K562 (cell line): Measurements from ENCODE around the gene TOX3. TPM values are rescaled to one million over a fixed set of nuclear protein-coding genes. Genes with fewer than 3 reads are reported as not detected.

Experiments used
- ATAC-seq: fragments of 200-7000 bp; cut with Tn5 transposase; 3 replicates; pipeline ENCODE4 v1.9.1; 2020; ENCODE audit warnings: moderate library complexity
- BruUV-seq: library from RNA; stranded (reverse); fragments of 400-500 nt; replicated peaks from 2 replicates; lab custom pipeline; 2021; lab: Mats Ljungman, UMichigan
- CTCF ChIA-PET: fragments of 300-600 bp; formaldehyde crosslinking; extraction: SDS; loops from one replicate; lab custom pipeline; 2021; ENCODE audit warnings: low intra/inter-chr PET ratio; lab: Yijun Ruan, JAX
- POLR2A ChIA-PET: fragments of 300-600, 350-650 bp; sonication (Branson Sonifier 250); formaldehyde crosslinking; extraction: SDS; loops from one replicate; lab custom pipeline; 2021; ENCODE audit warnings: antibody characterized with exemption, inconsistent platforms; lab: Yijun Ruan, JAX
- DNase-seq, 4 experiments: peaks; one replicate each; pipeline versions ENCODE4 v3.0.0 to v3.0.0-alpha.2; 2011 to 2018; ENCODE audit warnings: low spot score in 3 of 4, mixed read lengths in 3 of 4; ENCODE audit errors: extremely low read depth in 1 of 4
- FAIRE-seq: peaks from 2 replicates; lab custom pipeline; 2011; peaks lifted over from hg19 to GRCh38; lab: Jason Lieb, UNC
- H2AFZ ChIP-seq: 2 replicates; pipeline ENCODE4 v1.6.0; 2011; ENCODE audit warnings: low read depth, low read length, control low read depth, inconsistent platforms
- H3K27ac ChIP-seq: fragments of 200-600 bp; 3 replicates; pipeline ENCODE4 v1.8.0; 2011; ENCODE audit warnings: low read depth, mild to moderate bottlenecking, control low read depth, inconsistent platforms, low read length, moderate library complexity, mixed read lengths; ENCODE audit errors: extremely low read depth
- H3K27me3 ChIP-seq, 2 experiments: fragments of 300-600 bp in 1 of 2; 2 replicates in 1 of 2; 3 replicates in 1 of 2; pipeline versions ENCODE4 v1.6.0 to v1.8.0; 2011; ENCODE audit warnings: inconsistent platforms in 2 of 2, low read length in 2 of 2, mild to moderate bottlenecking in 1 of 2, mixed read lengths in 1 of 2, moderate library complexity in 1 of 2; ENCODE audit not compliant: control insufficient read depth in 2 of 2, insufficient read depth in 2 of 2
- H3K36me3 ChIP-seq: fragments of 300-600 bp; 3 replicates; pipeline ENCODE4 v1.8.0; 2011; ENCODE audit warnings: mild to moderate bottlenecking, low read length, inconsistent platforms; ENCODE audit not compliant: control insufficient read depth, insufficient read depth
- H3K4me1 ChIP-seq, 2 experiments: fragments of 200-600 bp in 1 of 2; replicated peaks in 1 of 2; 2 replicates in 1 of 2; 3 replicates in 1 of 2; pipeline versions ENCODE4 v1.5.1 to v1.8.0; 2011; ENCODE audit warnings: inconsistent platforms in 2 of 2, low read length in 2 of 2, mild to moderate bottlenecking in 1 of 2, mixed read lengths in 1 of 2, moderate library complexity in 1 of 2; ENCODE audit not compliant: control insufficient read depth in 2 of 2, insufficient read depth in 2 of 2
- H3K4me2 ChIP-seq: 2 replicates; pipeline ENCODE4 v1.6.1; 2011; ENCODE audit warnings: low read length, control low read depth, inconsistent platforms, mixed read lengths; ENCODE audit not compliant: insufficient read depth
- H3K4me3 ChIP-seq: fragments of 200-600 bp; sonication (generic), shearing (Covaris generic); 2 replicates; pipeline ENCODE4 v1.5.1; 2016; ENCODE audit warnings: control low read depth, inconsistent platforms
- H3K79me2 ChIP-seq: fragments of 200-600 bp; 3 replicates; pipeline ENCODE4 v1.8.0; 2011; ENCODE audit warnings: low read length, inconsistent platforms; ENCODE audit not compliant: control insufficient read depth, insufficient read depth
- H3K9ac ChIP-seq, 2 experiments: 2 replicates each; pipeline versions ENCODE4 v1.6.0 to v1.6.1; 2011; ENCODE audit warnings: low read depth in 2 of 2, low read length in 2 of 2, control low read depth in 1 of 2, inconsistent platforms in 1 of 2, mild to moderate bottlenecking in 1 of 2, mixed read lengths in 1 of 2; ENCODE audit not compliant: insufficient read depth in 1 of 2
- H3K9me1 ChIP-seq: one replicate; pipeline ENCODE4 v1.6.0; 2011; ENCODE audit warnings: inconsistent platforms, mild to moderate bottlenecking, low read length, moderate library complexity; ENCODE audit not compliant: control insufficient read depth, insufficient read depth
- H3K9me3 ChIP-seq: replicated peaks from 2 replicates; pipeline ENCODE4 v1.5.1; 2011; ENCODE audit warnings: low read depth, low read length, inconsistent platforms; ENCODE audit not compliant: control insufficient read depth, insufficient read depth
- H4K20me1 ChIP-seq: replicated peaks from 2 replicates; pipeline ENCODE4 v1.6.1; 2011; ENCODE audit warnings: low read length, inconsistent platforms, mixed read lengths; ENCODE audit not compliant: control insufficient read depth, insufficient read depth
- BHLHE40 ChIP-seq: IDR thresholded peaks from 2 replicates; pipeline ENCODE4 v1.6.1; 2011; ENCODE audit warnings: low read length, improper control_type of control experiment
- C11orf30 ChIP-seq: fragments of 450-650 bp; IDR thresholded peaks from 2 replicates; pipeline ENCODE4 v1.6.1; 2016; ENCODE audit warnings: low read depth, mild to moderate bottlenecking
- DMBX1 ChIP-seq: fragments of 250-450 bp; sonication (Bioruptor Pico); IDR thresholded peaks from 2 replicates; pipeline ENCODE4 v1.8.0; 2022; ENCODE audit warnings: inconsistent platforms, mild to moderate bottlenecking, moderate library complexity, borderline replicate concordance
- GABPB1 ChIP-seq: sonication (generic); formaldehyde crosslinking; IDR thresholded peaks from 2 replicates; pipeline ENCODE4 v1.8.0; 2022; ENCODE audit warnings: mild to moderate bottlenecking, missing genetic modification reagents
- JUNB ChIP-seq: fragments of 450-650 bp; formaldehyde crosslinking; conservative IDR thresholded peaks from 2 replicates; pipeline ENCODE4 v1.4.0; 2020; ENCODE audit warnings: mild to moderate bottlenecking
- JUND ChIP-seq, 2 experiments: IDR thresholded peaks; 2 replicates in 1 of 2; 3 replicates in 1 of 2; pipeline ENCODE4 v1.6.1; 2011; ENCODE audit warnings: borderline replicate concordance in 2 of 2, low read depth in 2 of 2, low read length in 2 of 2, improper control_type of control experiment in 1 of 2, missing biosample characterization in 1 of 2, missing genetic modification characterization in 1 of 2, missing genetic modification reagents in 1 of 2
- KDM1A ChIP-seq, 2 experiments: fragments of 450-650 bp; IDR thresholded peaks; 2 replicates each; pipeline ENCODE4 v1.6.1; 2016; ENCODE audit warnings: mild to moderate bottlenecking in 2 of 2
- NFE2L1 ChIP-seq: fragments of 450-650 bp; IDR thresholded peaks from 2 replicates; pipeline ENCODE4 v1.6.1; 2016; ENCODE audit warnings: missing genetic modification characterization, low read depth, mild to moderate bottlenecking, missing compliant biosample characterization, moderate library complexity, borderline replicate concordance
- PRPF4 ChIP-seq: fragments of 200-400 bp; formaldehyde crosslinking; IDR thresholded peaks from one replicate; pipeline ENCODE4 v1.6.1; 2017; ENCODE audit warnings: low read length, low read depth, mild to moderate bottlenecking; ENCODE audit not compliant: insufficient read depth, poor library complexity, severe bottlenecking
- RBM17 ChIP-seq: fragments of 200-400 bp; formaldehyde crosslinking; IDR thresholded peaks from 2 replicates; pipeline ENCODE4 v1.6.1; 2017; ENCODE audit warnings: low read depth, mild to moderate bottlenecking, low read length, borderline replicate concordance
- RBM25 ChIP-seq: fragments of 200-400 bp; formaldehyde crosslinking; IDR thresholded peaks from 2 replicates; pipeline ENCODE4 v1.6.1; 2018; ENCODE audit warnings: low read length, low read depth, moderate library complexity; ENCODE audit not compliant: severe bottlenecking
- SAP30 ChIP-seq: fragments of 200-600 bp; sonication (generic); IDR thresholded peaks from 2 replicates; pipeline ENCODE4 v1.6.1; 2012; ENCODE audit warnings: borderline replicate concordance, low read depth, mild to moderate bottlenecking, moderate library complexity, low read length, control low read depth, inconsistent platforms; ENCODE audit not compliant: insufficient read depth, poor library complexity, severe bottlenecking
- SP1 ChIP-seq: sonication (generic); formaldehyde crosslinking; IDR thresholded peaks from 2 replicates; pipeline ENCODE4 v1.8.1; 2022; ENCODE audit warnings: mild to moderate bottlenecking, missing genetic modification reagents
- SRSF1 ChIP-seq: fragments of 200-400 bp; formaldehyde crosslinking; IDR thresholded peaks from 2 replicates; pipeline ENCODE4 v1.6.1; 2017; ENCODE audit warnings: mild to moderate bottlenecking, low read depth, low read length, moderate library complexity
- TAF7 ChIP-seq: fragments of 450-650 bp; IDR thresholded peaks from 2 replicates; pipeline ENCODE4 v1.6.1; 2016; ENCODE audit warnings: missing genetic modification characterization, missing compliant biosample characterization
- TBP ChIP-seq: optimal IDR thresholded peaks from 2 replicates; pipeline ENCODE3; 2011; ENCODE audit warnings: low read depth, low read length, improper control_type of control experiment
- WGBS: fragments of 100-300 bp; shearing (Covaris generic); methylation state at CpG from one replicate; pipeline ENCODE4 v1.1.6; 2016; ENCODE audit warnings: low coverage, mixed read lengths; ENCODE audit not compliant: insufficient coverage; ENCODE audit errors: missing lambda C conversion rate; 5-methylcytosine and 5-hydroxymethylcytosine counted together
- in situ Hi-C: fragments of 300-500 bp; cut with MboI; formaldehyde crosslinking; loops from 4 replicates; pipeline ENCODE4 v1.15.0; 2018; ENCODE audit warnings: inconsistent platforms, mixed read lengths
- intact Hi-C: fragments of 100-400 bp; cut with micrococcal nuclease; formaldehyde crosslinking; loops from 2 replicates; pipeline ENCODE4 v1.14.2; 2022
- polyA plus RNA-seq, 8 experiments: library from polyadenylated mRNA; depleted of rRNA in 4 of 8; stranded (reverse) in 5 of 8; unstranded in 3 of 8; fragments of >200 nt; fragmentation: Nextera tagmentation in 2 of 8; fragmentation: Illumina TruSeq in 1 of 8; extraction: Ambion mirVana in 2 of 8; extraction: Trizol in 1 of 8; gene quantifications; 2 replicates each; pipeline versions ENCODE4 v1.2.1 to v1.2.3, GENCODE V29; 2011 to 2014; ENCODE audit warnings: inconsistent platforms in 1 of 8, missing spikeins in 1 of 8
- total RNA-seq, 7 experiments: library from RNA; depleted of rRNA in 6 of 7; stranded (reverse); fragments of >200 nt in 6 of 7; fragmentation: Illumina TruSeq in 2 of 7; extraction: Trizol in 2 of 7; gene quantifications; 2 replicates each; pipeline versions ENCODE4 v1.2.1 to v1.2.3, GENCODE V29; 2011 to 2021; ENCODE audit warnings: low replicate concordance in 1 of 7
- TF ChIP-seq, protein P1 (sequence below): fragments of 450-650 bp; IDR thresholded peaks from 2 replicates; pipeline ENCODE4 v1.6.1; 2016; ENCODE audit warnings: missing biosample characterization, missing genetic modification characterization
- TF ChIP-seq, protein P2 (sequence below): fragments of 450-650 bp; formaldehyde crosslinking; IDR thresholded peaks from 2 replicates; pipeline ENCODE4 v1.4.0; 2020; ENCODE audit warnings: mild to moderate bottlenecking, moderate library complexity
- TF ChIP-seq, protein P3 (sequence below): fragments of 450-650 bp; formaldehyde crosslinking; IDR thresholded peaks from 2 replicates; pipeline ENCODE4 v1.4.0; 2020; ENCODE audit warnings: mild to moderate bottlenecking

The TOX3 gene
- total and polyA plus RNA-seq, 9 of the 15 experiments (the other 6 are each of a cell fraction or from before 2014, with no cell fraction given), result not detected

DNA sequence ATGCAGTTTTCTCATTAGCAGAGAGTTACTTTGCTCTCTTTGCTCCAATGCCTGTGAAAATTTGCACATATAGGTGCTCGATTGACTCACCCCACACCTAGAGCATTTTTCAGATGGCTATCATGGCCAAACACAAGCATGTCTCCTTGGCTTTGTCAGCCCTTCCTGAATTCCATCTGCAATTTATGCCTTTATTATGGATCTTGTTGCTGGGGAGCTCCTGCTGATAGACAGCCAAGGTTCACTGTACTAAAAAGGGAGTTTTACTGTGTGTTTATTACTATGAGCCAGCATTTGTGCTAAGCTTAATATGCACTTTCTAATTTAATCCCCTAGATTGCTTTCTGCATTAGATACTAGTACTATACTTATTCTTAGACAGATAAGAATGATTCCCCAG, 93.3 kb downstream of the TOX3 start (continued):
- TF ChIP-seq, protein P1, sequence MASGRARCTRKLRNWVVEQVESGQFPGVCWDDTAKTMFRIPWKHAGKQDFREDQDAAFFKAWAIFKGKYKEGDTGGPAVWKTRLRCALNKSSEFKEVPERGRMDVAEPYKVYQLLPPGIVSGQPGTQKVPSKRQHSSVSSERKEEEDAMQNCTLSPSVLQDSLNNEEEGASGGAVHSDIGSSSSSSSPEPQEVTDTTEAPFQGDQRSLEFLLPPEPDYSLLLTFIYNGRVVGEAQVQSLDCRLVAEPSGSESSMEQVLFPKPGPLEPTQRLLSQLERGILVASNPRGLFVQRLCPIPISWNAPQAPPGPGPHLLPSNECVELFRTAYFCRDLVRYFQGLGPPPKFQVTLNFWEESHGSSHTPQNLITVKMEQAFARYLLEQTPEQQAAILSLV (tag), result no peak

DNA sequence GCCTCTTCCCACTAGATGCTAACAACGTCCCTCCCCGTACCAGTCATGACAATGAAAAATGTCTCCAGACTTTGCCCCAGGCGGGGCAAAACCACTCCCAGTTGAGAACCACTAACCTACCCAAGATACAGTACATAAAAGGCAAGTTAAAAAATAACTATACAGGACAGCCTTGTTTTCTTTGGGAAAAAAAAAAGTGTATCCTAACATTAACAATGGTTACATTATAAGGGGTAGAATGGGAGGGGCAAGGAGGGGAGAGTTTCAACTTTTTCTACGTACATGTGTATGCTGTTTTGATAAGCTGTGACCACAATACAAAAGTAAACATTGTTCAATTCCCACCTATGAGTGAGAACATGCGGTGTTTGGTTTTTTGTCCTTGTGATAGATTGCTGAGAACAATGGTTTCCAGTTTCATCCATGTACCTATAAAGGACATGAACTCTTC, 94.9 kb downstream of the TOX3 start:
- no TSS peak for BruUV-seq
- Histone ChIP-seq H2AFZ (no peak overlapping the region), H3K9ac (no peak overlapping the region), H3K27me3 (no peaks in the 10 kb centered on the region), H3K4me1 (no peaks in the 10 kb centered on the region), H3K4me3 (no peak overlapping the region), H3K9me3 (no peaks in the 10 kb centered on the region; the same call in 1 of the 2 replicates), H3K36me3 (no peaks in the 10 kb centered on the region), H3K79me2 (no peaks in the 10 kb centered on the region), H3K9me1 (no peaks in the 10 kb centered on the region), H3K27ac (no peak overlapping the region), H4K20me1 (no peaks in the 10 kb centered on the region), H3K4me2 (no peak overlapping the region)
- intact Hi-C loops, result no loop called here
- DNase-seq (no peak), ATAC-seq (no peak), FAIRE-seq (no peak)
- no peak for TF ChIP-seq RBM17
- TF ChIP-seq TBP, result no peak
- no peak for TF ChIP-seq TAF7 (tag)
- no peak for TF ChIP-seq PRPF4
- TF ChIP-seq DMBX1 (CRISPR knock-in tag), result no peak
- no peak for TF ChIP-seq JUNB (CRISPR knock-in tag)
- no peak for TF ChIP-seq BHLHE40
- no peak for TF ChIP-seq RBM25
- TF ChIP-seq KDM1A (IDR thresholded peaks at IDR 0.05), result no peak
- TF ChIP-seq, protein P2, sequence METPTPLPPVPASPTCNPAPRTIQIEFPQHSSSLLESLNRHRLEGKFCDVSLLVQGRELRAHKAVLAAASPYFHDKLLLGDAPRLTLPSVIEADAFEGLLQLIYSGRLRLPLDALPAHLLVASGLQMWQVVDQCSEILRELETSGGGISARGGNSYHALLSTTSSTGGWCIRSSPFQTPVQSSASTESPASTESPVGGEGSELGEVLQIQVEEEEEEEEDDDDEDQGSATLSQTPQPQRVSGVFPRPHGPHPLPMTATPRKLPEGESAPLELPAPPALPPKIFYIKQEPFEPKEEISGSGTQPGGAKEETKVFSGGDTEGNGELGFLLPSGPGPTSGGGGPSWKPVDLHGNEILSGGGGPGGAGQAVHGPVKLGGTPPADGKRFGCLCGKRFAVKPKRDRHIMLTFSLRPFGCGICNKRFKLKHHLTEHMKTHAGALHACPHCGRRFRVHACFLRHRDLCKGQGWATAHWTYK (CRISPR knock-in tag), result no peak
- no peak for TF ChIP-seq GABPB1 (CRISPR knock-in tag)
- TF ChIP-seq C11orf30, result no peak
- no peak for TF ChIP-seq JUND (IDR thresholded peaks at IDR 0.05; ENCODE audit: borderline replicate concordance, low read depth, low read length)
- no peak for TF ChIP-seq JUND (tag; IDR thresholded peaks at IDR 0.05; ENCODE audit: borderline replicate concordance, low read depth, low read length)
- TF ChIP-seq SAP30, result no peak
- TF ChIP-seq SRSF1, result no peak
- no peak for TF ChIP-seq SP1 (CRISPR knock-in tag)
- TF ChIP-seq, protein P3, sequence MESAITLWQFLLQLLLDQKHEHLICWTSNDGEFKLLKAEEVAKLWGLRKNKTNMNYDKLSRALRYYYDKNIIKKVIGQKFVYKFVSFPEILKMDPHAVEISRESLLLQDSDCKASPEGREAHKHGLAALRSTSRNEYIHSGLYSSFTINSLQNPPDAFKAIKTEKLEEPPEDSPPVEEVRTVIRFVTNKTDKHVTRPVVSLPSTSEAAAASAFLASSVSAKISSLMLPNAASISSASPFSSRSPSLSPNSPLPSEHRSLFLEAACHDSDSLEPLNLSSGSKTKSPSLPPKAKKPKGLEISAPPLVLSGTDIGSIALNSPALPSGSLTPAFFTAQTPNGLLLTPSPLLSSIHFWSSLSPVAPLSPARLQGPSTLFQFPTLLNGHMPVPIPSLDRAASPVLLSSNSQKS (CRISPR knock-in tag), result no peak
- TF ChIP-seq NFE2L1 (tag), result no peak
- POLR2A ChIA-PET, result no interaction called here
- in situ Hi-C loops, result no loop called here
- 0% methylated on average over 5 of the region's 5 CpGs for WGBS
- CTCF ChIA-PET, result no interaction called here
